WTC11 (cell line): ENCODE results near the gene TRIM23. TPM values are rescaled to one million over a fixed set of nuclear protein-coding genes. Genes with fewer than 3 reads are reported as not detected.

ENCODE experiments used
- AR ChIP-seq: fragments of 250-450 bp; sonication (Bioruptor Pico); IDR thresholded peaks from 2 replicates; pipeline ENCODE4 v1.9.0; 2021; ENCODE audit warnings: mild to moderate bottlenecking
- ARID4B ChIP-seq: sonication (generic); formaldehyde crosslinking; IDR thresholded peaks from 2 replicates; pipeline ENCODE4 v1.8.0; 2023; ENCODE audit warnings: missing genetic modification reagents, mild to moderate bottlenecking, borderline replicate concordance
- ATF6 ChIP-seq: sonication (generic); formaldehyde crosslinking; IDR thresholded peaks from 2 replicates; pipeline ENCODE4 v1.8.1; 2023; ENCODE audit warnings: mild to moderate bottlenecking, missing genetic modification reagents
- CBFB ChIP-seq: sonication (generic); formaldehyde crosslinking; IDR thresholded peaks from 2 replicates; pipeline ENCODE4 v1.8.1; 2022; ENCODE audit warnings: mild to moderate bottlenecking, low read depth, missing genetic modification reagents
- CDX4 ChIP-seq: fragments of 250-450 bp; sonication (Bioruptor Pico); IDR thresholded peaks from 2 replicates; pipeline ENCODE4 v1.9.0; 2021; ENCODE audit warnings: moderate library complexity, mild to moderate bottlenecking, inconsistent platforms, borderline replicate concordance
- EMX1 ChIP-seq: fragments of 250-450 bp; sonication (Bioruptor Pico); IDR thresholded peaks from 2 replicates; pipeline ENCODE4 v1.8.0; 2021; ENCODE audit warnings: mild to moderate bottlenecking
- ESRRA ChIP-seq: sonication (generic); formaldehyde crosslinking; IDR thresholded peaks from 2 replicates; pipeline ENCODE4 v1.8.1; 2022; ENCODE audit warnings: mild to moderate bottlenecking, missing genetic modification reagents, borderline replicate concordance
- IRF1 ChIP-seq: sonication (generic); formaldehyde crosslinking; IDR thresholded peaks from 2 replicates; pipeline ENCODE4 v1.8.0; 2023; ENCODE audit warnings: missing genetic modification reagents
- IRF2 ChIP-seq: sonication (generic); formaldehyde crosslinking; IDR thresholded peaks from 2 replicates; pipeline ENCODE4 v1.8.0; 2022; ENCODE audit warnings: low read depth, missing genetic modification reagents, borderline replicate concordance
- JUN ChIP-seq: sonication (generic); formaldehyde crosslinking; IDR thresholded peaks from 2 replicates; pipeline ENCODE4 v1.8.0; 2023; ENCODE audit warnings: mild to moderate bottlenecking, missing genetic modification reagents
- MLX ChIP-seq: sonication (generic); formaldehyde crosslinking; IDR thresholded peaks from 2 replicates; pipeline ENCODE4 v1.8.1; 2023; ENCODE audit warnings: mild to moderate bottlenecking, missing genetic modification reagents, moderate library complexity
- SMAD4 ChIP-seq: sonication (generic); formaldehyde crosslinking; IDR thresholded peaks from 2 replicates; pipeline ENCODE4 v1.8.0; 2022; ENCODE audit warnings: mild to moderate bottlenecking, missing genetic modification reagents
- SP1 ChIP-seq: sonication (generic); formaldehyde crosslinking; conservative IDR thresholded peaks from 2 replicates; pipeline ENCODE4 v1.8.1; 2022; ENCODE audit warnings: missing genetic modification reagents
- STAT6 ChIP-seq: sonication (generic); formaldehyde crosslinking; conservative IDR thresholded peaks from 2 replicates; pipeline ENCODE4 v1.8.1; 2023; ENCODE audit warnings: mild to moderate bottlenecking, low read depth, missing genetic modification reagents, moderate library complexity
- TCF7 ChIP-seq: sonication (generic); formaldehyde crosslinking; IDR thresholded peaks from 2 replicates; pipeline ENCODE4 v1.8.0; 2022; ENCODE audit warnings: mild to moderate bottlenecking, low read depth, missing genetic modification reagents, moderate library complexity
- TEAD1 ChIP-seq: sonication (generic); formaldehyde crosslinking; IDR thresholded peaks from 2 replicates; pipeline ENCODE4 v1.8.0; 2022; ENCODE audit warnings: mild to moderate bottlenecking, missing genetic modification reagents
- USF2 ChIP-seq: sonication (generic); formaldehyde crosslinking; IDR thresholded peaks from 2 replicates; pipeline ENCODE4 v1.8.1; 2023; ENCODE audit warnings: mild to moderate bottlenecking, missing genetic modification reagents, moderate library complexity
- ZNF317 ChIP-seq: sonication (generic); formaldehyde crosslinking; IDR thresholded peaks from 2 replicates; pipeline ENCODE4 v1.8.1; 2023; ENCODE audit warnings: low read depth, mild to moderate bottlenecking, moderate library complexity, missing genetic modification reagents, borderline replicate concordance
- ZNF396 ChIP-seq: fragments of 250-450 bp; sonication (Bioruptor Pico); IDR thresholded peaks from 2 replicates; pipeline ENCODE4 v1.8.0; 2021; ENCODE audit warnings: mild to moderate bottlenecking, moderate library complexity, borderline replicate concordance
- ZNF671 ChIP-seq: fragments of 250-450 bp; sonication (Bioruptor Pico); IDR thresholded peaks from 2 replicates; pipeline ENCODE4 v1.8.0; 2021; ENCODE audit warnings: mild to moderate bottlenecking
- total RNA-seq: library from RNA; stranded (reverse); gene quantifications from 3 replicates; pipeline ENCODE4 v1.2.3, GENCODE V29; 2021

Gene TRIM23
- total RNA-seq, 1 experiment from 2014 or later = 11.8 TPM

GRCh38 chr5:65562731-65563701, 61.1 kb downstream of the TRIM23 start, which contains the start of the genes CENPK and PPWD1 (continued):
- no peak for TF ChIP-seq ZNF317 (CRISPR knock-in tag)
- peak; percentile 38; the same call in 1 of the 2 replicates for TF ChIP-seq TEAD1
- no peak for TF ChIP-seq JUN (CRISPR knock-in tag)
- TF ChIP-seq AR = no peak
- no peak for TF ChIP-seq TCF7 (CRISPR knock-in tag)
- no peak for TF ChIP-seq EMX1
- no peak for TF ChIP-seq STAT6 (CRISPR knock-in tag)
- no peak for TF ChIP-seq ZNF671 (CRISPR knock-in tag)
- TF ChIP-seq CDX4 = no peak
- TF ChIP-seq ZNF396 = no peak
- no peak for TF ChIP-seq ESRRA (CRISPR knock-in tag)
- no peak; the same call in 1 of the 2 replicates for TF ChIP-seq ARID4B (CRISPR knock-in tag)
- TF ChIP-seq ATF6 (CRISPR knock-in tag) = no peak
- peak; percentile 78 for TF ChIP-seq SP1 (CRISPR knock-in tag)
- TF ChIP-seq IRF1 (CRISPR knock-in tag) = no peak
- TF ChIP-seq IRF2 (CRISPR knock-in tag) = no peak
- TF ChIP-seq CBFB = no peak
- no peak for TF ChIP-seq USF2
- TF ChIP-seq SMAD4 (CRISPR knock-in tag) = no peak
- no peak for TF ChIP-seq MLX (CRISPR knock-in tag)
